Measurements from ENCODE around the gene ARG2.

- TF ChIP-seq CTCF (IDR thresholded peaks at IDR 0.05; ENCODE audit: poor library complexity, severe bottlenecking): no peak
- no peak for TF ChIP-seq TAF1 (IDR thresholded peaks at IDR 0.05; ENCODE audit: low read depth)
- TF ChIP-seq RAD21 (conservative IDR thresholded peaks at IDR 0.05): no peak
- no peak for TF ChIP-seq EZH2 (IDR thresholded peaks at IDR 0.05; ENCODE audit: borderline replicate concordance, insufficient read depth, low read length, poor library complexity, severe bottlenecking)
- no peak for TF ChIP-seq SMC3 (conservative IDR thresholded peaks at IDR 0.05; ENCODE audit: poor library complexity)
- no peak for TF ChIP-seq MXI1 (conservative IDR thresholded peaks at IDR 0.05; ENCODE audit: poor library complexity, severe bottlenecking)
- TF ChIP-seq REST (IDR thresholded peaks at IDR 0.05; ENCODE audit: borderline replicate concordance): no peak
- no peak for TF ChIP-seq POLR2AphosphoS5 (IDR thresholded peaks at IDR 0.05)
Observed at GRCh38 chr14:67641480-67641879, 21.8 kb downstream of the ARG2 start.

Data from neural cell (in vitro differentiated cells).